Stimulated activated CD8-positive, alpha-beta memory T cell treated with anti-CD3 and anti-CD28 coated beads, Interleukin-12 subunit alpha, Interleukin-12 subunit beta, amount 100 ng/mL, for 4 hours (primary cell): ENCODE data around the gene ZBTB37.
"Not testable (repeated sequence)": the region's sequence is repeated elsewhere in the genome, so short reads cannot be mapped to it uniquely, and the experiment has no call there.

Source experiments
- DNase-seq: peaks from one replicate; pipeline ENCODE4 v3.0.0-alpha.2; 2020; ENCODE audit warnings: low read depth

Gene ZBTB37

GRCh38 chr1:173913111-173913510 is 44.9 kb downstream of the ZBTB37 start:
- no peak for DNase-seq

GRCh38 chr1:173914366-173914871 is 46.2 kb downstream of the ZBTB37 start:
- DNase-seq: no peak

- no peak for DNase-seq
Observed at GRCh38 chr1:173915596-173915995, 47.4 kb downstream of the ZBTB37 start.

- DNase-seq: no peak
Observed at GRCh38 chr1:173916667-173917066, 48.5 kb downstream of the ZBTB37 start.

GRCh38 chr1:173917149-173917548 is 49.0 kb downstream of the ZBTB37 start, which contains the start of gene SERPINC1:
SERPINC1 (minus strand) TSS chr1:173917327; CDS start chr1:173917259, 68 bp downstream.
- no peak for DNase-seq

GRCh38 chr1:173917635-173918493 is 49.7 kb downstream of the ZBTB37 start:
- DNase-seq: no peak

- DNase-seq: no peak
Observed at GRCh38 chr1:173920861-173921260, 52.7 kb downstream of the ZBTB37 start.

GRCh38 chr1:173925306-173926242 is 57.4 kb downstream of the ZBTB37 start:
- no peak for DNase-seq

- not testable (repeated sequence) for DNase-seq
Observed at GRCh38 chr1:173930541-173930940, 62.4 kb downstream of the ZBTB37 start.

GRCh38 chr1:173934440-173934839 is 66.3 kb downstream of the ZBTB37 start:
- DNase-seq: no peak

- no peak for DNase-seq
Observed at GRCh38 chr1:173937062-173937461, 68.9 kb downstream of the ZBTB37 start.

GRCh38 chr1:173946380-173946921 is 78.3 kb downstream of the ZBTB37 start:
- no peak for DNase-seq

- no peak for DNase-seq
Observed at GRCh38 chr1:173948594-173948993, 80.4 kb downstream of the ZBTB37 start.
